Raji (cell line): ENCODE measurements around the gene GH1.
A peak's percentile ranks its signal among the peaks of the same experiment; 100 is the strongest.

Experiments
- POLR2A ChIP-seq: IDR thresholded peaks from 2 replicates; pipeline ENCODE4 v1.6.1; 2011; ENCODE audit warnings: low read depth, low read length, control low read depth; ENCODE audit not compliant: insufficient read depth

GH1 gene

GRCh38 chr17:63937319-63937718, 18.7 kb upstream of the GH1 start:
- no peak for TF ChIP-seq POLR2A

- TF ChIP-seq POLR2A = peak; percentile 54
Measured at GRCh38 chr17:63934183-63935112, 15.8 kb upstream of the GH1 start.

- TF ChIP-seq POLR2A = no peak
Measured at GRCh38 chr17:63933598-63933997, 15.0 kb upstream of the GH1 start.

GRCh38 chr17:63932721-63933120, 14.1 kb upstream of the GH1 start:
- no peak for TF ChIP-seq POLR2A

GRCh38 chr17:63931981-63932561, 13.4 kb upstream of the GH1 start, which contains the start of gene CD79B:
TSS of gene CD79B (minus strand) at chr17:63932331. CDS start at chr17:63932261, 70 bp downstream.
- TF ChIP-seq POLR2A = peak; percentile 100

GRCh38 chr17:63930951-63931575, 12.4 kb upstream of the GH1 start:
- TF ChIP-seq POLR2A = peak; percentile 61

- no peak for TF ChIP-seq POLR2A
Measured at GRCh38 chr17:63929860-63930766, 11.5 kb upstream of the GH1 start.

- 0 out of 2 replicates have a peak, but pooled peaks have one; percentile 10 for TF ChIP-seq POLR2A
Measured at GRCh38 chr17:63928966-63929695, 10.5 kb upstream of the GH1 start.

- no peak for TF ChIP-seq POLR2A
Measured at GRCh38 chr17:63928172-63928666, 9.6 kb upstream of the GH1 start.

- TF ChIP-seq POLR2A = peak; percentile 72
Measured at GRCh38 chr17:63927464-63928171, 9.0 kb upstream of the GH1 start.

- TF ChIP-seq POLR2A = no peak
Measured at GRCh38 chr17:63926164-63926563, 7.5 kb upstream of the GH1 start.

GRCh38 chr17:63925615-63926014, 7.0 kb upstream of the GH1 start:
- TF ChIP-seq POLR2A = peak; percentile 60

GRCh38 chr17:63922402-63922801, 3.8 kb upstream of the GH1 start:
- TF ChIP-seq POLR2A = 0 out of 2 replicates have a peak, but pooled peaks have one; percentile 48
